ENCODE data around the gene CACNA2D1.

Gene CACNA2D1

GRCh38 chr7:82312646-82313045, 130.9 kb downstream of the CACNA2D1 start:
- no peak for TF ChIP-seq EGR1 (IDR thresholded peaks at IDR 0.05)
- TF ChIP-seq ZBTB7A (IDR thresholded peaks at IDR 0.05; ENCODE audit: low read depth), result no peak
- no peak for TF ChIP-seq FOXM1 (IDR thresholded peaks at IDR 0.05; ENCODE audit: borderline replicate concordance, low read depth)
- no peak for TF ChIP-seq NFIC (IDR thresholded peaks at IDR 0.05)
- TF ChIP-seq EP300 (IDR thresholded peaks at IDR 0.05; ENCODE audit: borderline replicate concordance), result no peak
- no peak for TF ChIP-seq RAD21 (IDR thresholded peaks at IDR 0.05; ENCODE audit: low read depth)
- TF ChIP-seq REST (IDR thresholded peaks at IDR 0.05; ENCODE audit: low read depth), result no peak
- TF ChIP-seq CREB1 (IDR thresholded peaks at IDR 0.05; ENCODE audit: low read depth), result no peak
- no peak for TF ChIP-seq TCF12 (IDR thresholded peaks at IDR 0.05; ENCODE audit: low read depth)
- no peak for TF ChIP-seq TAF1 (IDR thresholded peaks at IDR 0.05; ENCODE audit: low read depth)
- TF ChIP-seq USF1 (IDR thresholded peaks at IDR 0.05), result no peak
- no peak for TF ChIP-seq MAX (IDR thresholded peaks at IDR 0.05)
- no peak for TF ChIP-seq YY1 (IDR thresholded peaks at IDR 0.05; ENCODE audit: low read depth)
- TF ChIP-seq CEBPB (IDR thresholded peaks at IDR 0.05), result no peak
- TF ChIP-seq TEAD4 (IDR thresholded peaks at IDR 0.05), result no peak

- TF ChIP-seq EP300 (IDR thresholded peaks at IDR 0.05; ENCODE audit: borderline replicate concordance) (no peak), NFIC (IDR thresholded peaks at IDR 0.05) (no peak), CREB1 (IDR thresholded peaks at IDR 0.05; ENCODE audit: low read depth) (no peak), TEAD4 (IDR thresholded peaks at IDR 0.05) (no peak)
Measured at GRCh38 chr7:82305347-82306005, 138.1 kb downstream of the CACNA2D1 start.

GRCh38 chr7:82294865-82295264, 148.7 kb downstream of the CACNA2D1 start:
- TF ChIP-seq CREB1 (IDR thresholded peaks at IDR 0.05; ENCODE audit: low read depth) (no peak), ZBTB7A (IDR thresholded peaks at IDR 0.05; ENCODE audit: low read depth) (no peak), TEAD4 (IDR thresholded peaks at IDR 0.05) (no peak), EP300 (IDR thresholded peaks at IDR 0.05; ENCODE audit: borderline replicate concordance) (no peak), USF1 (IDR thresholded peaks at IDR 0.05) (no peak), TAF1 (IDR thresholded peaks at IDR 0.05; ENCODE audit: low read depth) (no peak), FOXM1 (IDR thresholded peaks at IDR 0.05; ENCODE audit: borderline replicate concordance, low read depth) (no peak)

GRCh38 chr7:82294382-82294784, 149.2 kb downstream of the CACNA2D1 start:
- TF ChIP-seq USF1 (IDR thresholded peaks at IDR 0.05), result no peak
- TF ChIP-seq YY1 (IDR thresholded peaks at IDR 0.05; ENCODE audit: low read depth), result no peak

GRCh38 chr7:82293467-82293866, 150.1 kb downstream of the CACNA2D1 start:
- TF ChIP-seq TCF12 (IDR thresholded peaks at IDR 0.05; ENCODE audit: low read depth) (no peak), EP300 (IDR thresholded peaks at IDR 0.05; ENCODE audit: borderline replicate concordance) (no peak), REST (IDR thresholded peaks at IDR 0.05; ENCODE audit: low read depth) (no peak), YY1 (IDR thresholded peaks at IDR 0.05; ENCODE audit: low read depth) (no peak), NFIC (IDR thresholded peaks at IDR 0.05) (no peak), CREB1 (IDR thresholded peaks at IDR 0.05; ENCODE audit: low read depth) (no peak), FOXM1 (IDR thresholded peaks at IDR 0.05; ENCODE audit: borderline replicate concordance, low read depth) (no peak), ZBTB7A (IDR thresholded peaks at IDR 0.05; ENCODE audit: low read depth) (no peak), TAF1 (IDR thresholded peaks at IDR 0.05; ENCODE audit: low read depth) (no peak), MAX (IDR thresholded peaks at IDR 0.05) (no peak), USF1 (IDR thresholded peaks at IDR 0.05) (no peak), CEBPB (IDR thresholded peaks at IDR 0.05) (no peak), EGR1 (IDR thresholded peaks at IDR 0.05) (no peak), RAD21 (IDR thresholded peaks at IDR 0.05; ENCODE audit: low read depth) (no peak), TEAD4 (IDR thresholded peaks at IDR 0.05) (no peak)

All from Ishikawa (cell line).